NCI-H2107 (cell line): Measurements from ENCODE around the gene GPI.
"Not testable (repeated sequence)": the region's sequence is repeated elsewhere in the genome, so short reads cannot be mapped to it uniquely, and the experiment has no call there.

ENCODE experiments used
- DNase-seq: peaks from one replicate; lab custom pipeline; 2025; lab: John Stamatoyannopoulos, UW

Gene GPI

DNA sequence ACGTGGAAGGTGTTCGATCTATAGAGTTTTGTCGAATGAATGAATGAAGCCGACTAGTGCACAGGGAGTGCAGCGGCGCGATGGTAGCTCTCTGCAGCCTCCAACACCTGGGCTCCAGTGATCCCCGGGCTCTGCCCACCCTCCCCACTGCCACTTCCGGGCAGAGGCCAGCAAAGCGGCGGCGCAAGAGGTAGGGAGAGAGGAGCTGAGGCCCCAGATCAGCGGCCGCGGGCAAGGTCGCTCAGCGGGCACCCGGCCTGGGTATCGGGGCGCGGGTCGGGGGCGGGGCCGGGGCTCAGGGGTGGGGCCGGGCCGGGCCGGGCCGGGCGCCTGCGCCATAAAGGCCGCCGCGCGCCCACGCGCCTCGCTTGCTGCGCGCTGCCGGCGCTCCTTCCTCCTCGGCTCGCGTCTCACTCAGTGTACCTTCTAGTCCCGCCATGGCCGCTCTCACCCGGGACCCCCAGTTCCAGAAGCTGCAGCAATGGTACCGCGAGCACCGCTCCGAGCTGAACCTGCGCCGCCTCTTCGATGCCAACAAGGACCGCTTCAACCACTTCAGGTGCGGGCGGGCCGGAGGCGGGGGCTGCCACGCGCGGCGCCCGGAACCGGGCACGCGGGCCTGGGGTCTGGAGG, at the start of gene GPI:
GPI (plus strand) TSS at position 367 of the 633 bp plus-strand sequence; CDS start at position 438, 71 bp downstream.
- peak; percentile 23 for DNase-seq

GRCh38 chr19:34316247-34316646, 48.7 kb upstream of the GPI start:
- DNase-seq: no peak

GRCh38 chr19:34316741-34317301, 48.2 kb upstream of the GPI start:
- no peak for DNase-seq

GRCh38 chr19:34317311-34317927, 47.6 kb upstream of the GPI start:
- no peak for DNase-seq

DNA sequence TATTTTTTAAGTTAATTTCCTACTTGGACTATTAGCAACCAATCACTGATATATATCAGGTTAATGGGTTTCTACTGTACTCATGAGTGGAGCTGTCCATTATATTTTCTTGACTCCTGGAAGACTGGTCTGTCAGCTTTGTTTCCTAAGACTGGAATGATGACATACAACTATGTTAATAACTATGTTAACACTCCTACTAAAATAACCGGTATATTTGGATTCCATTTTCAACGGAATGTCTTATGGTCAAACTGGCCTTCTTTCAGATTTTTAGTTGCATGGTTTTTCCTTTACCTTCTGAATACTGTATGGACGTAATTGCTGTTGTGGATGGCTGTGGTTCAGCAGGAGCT, 45.8 kb upstream of the GPI start:
- no peak for DNase-seq

- no peak for DNase-seq
Observed at GRCh38 chr19:34319785-34320184, 45.2 kb upstream of the GPI start.

DNA sequence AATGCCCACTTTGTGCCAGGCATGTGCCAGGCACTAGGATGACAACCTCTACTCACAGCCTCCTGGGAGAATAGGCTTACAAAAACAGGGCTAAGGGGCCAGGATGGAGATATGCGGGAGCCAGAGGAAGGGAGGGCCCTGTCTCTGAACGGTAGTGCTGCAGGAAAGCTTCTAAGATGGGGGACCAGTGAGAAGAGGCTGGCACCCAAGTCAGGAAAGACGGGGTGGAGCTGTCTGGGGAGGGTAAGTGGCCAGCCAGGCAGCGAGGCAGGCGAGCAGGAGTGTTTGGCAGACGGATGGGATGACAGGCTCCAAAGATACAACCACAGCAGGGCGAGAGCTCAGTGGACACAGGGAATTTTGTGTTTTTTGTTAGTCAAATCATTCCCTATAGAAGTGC, 44.7 kb upstream of the GPI start:
- no peak for DNase-seq

GRCh38 chr19:34321735-34322134, 43.3 kb upstream of the GPI start:
- no peak for DNase-seq

DNA sequence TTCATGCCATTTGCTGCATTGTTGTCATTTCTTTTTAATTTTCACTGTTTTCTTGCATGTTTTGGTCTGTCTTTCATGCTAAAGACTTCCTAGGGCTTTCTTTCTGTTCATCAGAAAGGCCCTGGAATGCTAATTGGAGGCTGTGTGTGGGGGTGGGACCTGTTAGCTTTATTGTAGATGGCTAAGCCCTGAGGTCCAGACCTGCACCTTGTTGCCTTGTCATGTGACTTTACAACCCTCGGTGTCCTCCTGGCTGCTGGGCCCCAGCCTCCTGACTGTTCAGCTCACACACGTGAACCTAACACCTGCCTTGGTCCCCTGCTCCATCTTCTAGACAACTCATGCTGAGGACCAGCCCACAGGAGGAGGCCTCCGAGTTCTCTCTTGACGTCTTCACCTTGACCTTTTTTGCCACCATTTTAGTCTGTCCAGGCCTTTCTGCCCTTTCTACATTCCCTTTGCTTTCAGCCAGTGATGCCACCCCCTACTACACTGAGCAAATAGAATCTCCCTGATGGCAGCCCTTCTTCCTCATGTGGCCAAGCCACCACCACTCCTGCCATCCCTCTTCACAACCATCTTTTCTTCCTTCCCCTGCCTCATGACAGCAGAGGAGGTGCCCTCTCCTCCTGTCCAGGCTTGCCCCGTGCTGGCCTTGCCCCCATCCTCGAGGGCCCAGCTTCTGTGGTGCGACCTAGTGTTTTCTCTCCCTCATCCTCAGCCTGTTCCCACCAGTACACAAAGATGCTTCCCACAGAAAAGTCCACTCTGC, 41.4 kb upstream of the GPI start:
- no peak for DNase-seq

- no peak for DNase-seq
Observed at GRCh38 chr19:34324320-34324719, 40.7 kb upstream of the GPI start.

DNA sequence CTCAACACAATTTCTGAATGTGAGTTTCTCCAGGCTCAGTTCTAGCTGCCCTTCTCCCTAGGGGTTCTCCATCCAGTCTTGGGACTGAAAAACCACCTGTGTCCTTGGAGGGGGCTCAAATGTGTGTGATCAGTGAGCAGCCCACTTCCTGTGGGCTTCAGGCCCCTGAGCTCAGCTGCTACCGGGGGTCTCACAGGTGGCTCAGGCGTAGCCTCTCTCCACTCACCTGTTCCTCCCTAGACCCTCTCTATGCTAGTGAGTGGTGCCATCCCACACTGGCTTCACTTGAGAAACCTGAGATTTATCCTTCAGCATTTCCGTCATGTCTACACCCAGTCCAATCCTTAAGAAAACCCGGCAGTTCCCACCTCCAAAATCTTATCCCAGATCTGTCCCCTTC, 39.8 kb upstream of the GPI start:
- DNase-seq: no peak

DNA sequence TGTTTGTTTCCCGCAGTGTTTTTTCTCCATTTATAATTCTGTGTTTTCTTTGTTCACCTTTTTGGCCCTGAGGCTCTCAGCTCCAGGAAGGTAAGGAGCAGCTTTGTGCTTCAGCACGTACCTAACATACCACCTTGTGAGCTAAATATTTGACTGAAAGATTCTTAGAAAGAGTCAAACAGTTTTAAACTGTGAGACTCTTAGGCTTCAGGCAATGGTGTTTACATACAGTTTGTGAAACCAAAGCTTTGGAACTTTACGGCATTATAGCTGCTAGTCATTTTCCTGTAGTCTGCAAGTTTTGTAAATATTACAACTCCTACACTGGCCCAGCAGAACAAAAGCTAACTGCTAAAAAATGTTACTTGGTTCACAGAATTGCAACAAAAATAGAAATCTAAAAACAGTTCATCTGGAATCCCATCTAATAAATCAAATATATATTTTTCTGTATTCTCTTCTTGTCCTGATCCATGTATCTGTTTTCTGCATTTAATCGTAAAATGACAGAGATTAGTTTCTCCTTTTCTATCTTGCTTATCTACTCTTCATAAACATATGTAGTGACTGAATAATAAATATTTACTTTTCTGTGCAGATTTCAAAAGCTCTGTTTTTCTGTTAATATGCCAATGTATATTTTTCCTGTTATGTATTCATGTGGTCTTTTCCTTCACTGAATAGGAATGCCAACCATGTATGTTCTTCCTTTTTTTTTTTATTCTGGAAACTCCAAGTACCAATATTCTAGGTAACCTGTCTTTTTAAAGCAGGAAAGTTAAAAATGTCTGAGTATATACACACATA, 38.8 kb upstream of the GPI start:
- no peak for DNase-seq

DNA sequence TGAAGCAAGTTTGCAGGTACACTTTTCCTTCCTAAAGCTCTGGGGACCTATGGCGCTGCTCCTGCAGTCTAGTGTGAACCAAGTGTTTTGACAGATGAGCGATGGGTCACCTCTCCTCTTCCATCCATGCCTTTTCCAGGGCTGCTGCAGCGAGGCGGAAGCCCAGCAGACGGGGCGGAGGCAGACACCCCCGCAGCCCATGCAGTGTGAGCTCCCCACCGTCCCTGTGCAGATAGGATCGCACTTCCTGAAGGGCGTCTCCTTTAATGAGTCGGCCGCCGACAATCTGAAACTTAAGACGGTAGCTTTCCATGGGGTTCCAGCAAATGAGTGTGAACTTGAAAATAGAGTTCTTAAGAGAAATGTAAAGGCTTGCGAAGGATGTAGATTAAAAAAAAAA, 37.1 kb upstream of the GPI start:
- DNase-seq: no peak

GRCh38 chr19:34328982-34329381, 36.0 kb upstream of the GPI start:
- no peak for DNase-seq

GRCh38 chr19:34330116-34330515, 34.9 kb upstream of the GPI start:
- no peak for DNase-seq

- not testable (repeated sequence) for DNase-seq
Observed at GRCh38 chr19:34330596-34330995, 34.4 kb upstream of the GPI start.

DNA sequence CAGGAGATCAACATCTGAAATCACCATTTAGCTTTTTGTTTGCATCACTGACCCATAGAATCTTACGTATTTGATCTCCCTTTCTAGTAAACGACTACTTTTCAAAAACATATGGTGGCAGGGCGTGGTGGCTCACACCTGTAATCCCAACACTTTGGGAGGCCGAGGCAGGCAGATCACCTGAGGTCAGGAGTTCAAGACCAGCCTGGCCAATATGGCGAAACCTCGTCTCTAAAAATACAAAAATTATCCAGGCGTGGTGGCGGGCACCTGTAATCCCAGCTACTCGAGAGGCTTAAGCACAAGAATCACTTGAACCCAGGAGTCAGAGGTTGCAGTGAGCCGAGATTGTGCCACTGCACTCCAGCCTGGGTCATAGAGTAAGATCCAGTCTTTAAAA, 33.4 kb upstream of the GPI start:
- DNase-seq: not testable (repeated sequence)

GRCh38 chr19:34332027-34332760, 32.8 kb upstream of the GPI start:
- no peak for DNase-seq

GRCh38 chr19:34335914-34336313, 29.1 kb upstream of the GPI start:
- no peak for DNase-seq

- DNase-seq: no peak
Observed at GRCh38 chr19:34336781-34337271, 28.2 kb upstream of the GPI start.

DNA sequence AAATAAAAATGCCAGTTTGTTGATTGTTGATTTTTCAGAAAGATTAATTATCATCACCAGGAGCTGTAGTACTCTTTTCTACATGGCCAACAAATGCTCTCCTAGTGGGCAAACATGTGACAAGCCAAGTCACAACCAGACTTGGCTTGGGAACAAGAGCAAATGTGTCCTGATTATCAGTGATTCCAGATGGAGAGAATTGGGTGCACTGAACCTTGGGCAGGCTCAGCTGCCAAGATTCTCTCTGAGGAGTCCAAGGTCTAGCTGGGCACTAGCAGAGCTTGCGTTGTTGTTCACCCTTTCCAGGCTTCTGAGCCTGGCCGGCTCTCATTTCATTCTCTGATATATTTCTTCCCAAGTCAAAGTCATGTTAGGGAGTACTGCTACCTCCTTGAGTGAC, 27.3 kb upstream of the GPI start:
- no peak for DNase-seq
